MCF 10A (cell line): ENCODE measurements around the gene COTL1. TPM values are rescaled to one million over a fixed set of nuclear protein-coding genes. Genes with fewer than 3 reads are reported as not detected.
"Not testable (repeated sequence)": the region's sequence is repeated elsewhere in the genome, so short reads cannot be mapped to it uniquely, and the experiment has no call there.

Experiments used
- BruUV-seq: library from RNA; stranded (reverse); fragments of 400-500 nt; replicated peaks from 2 replicates; lab custom pipeline; 2021; lab: Mats Ljungman, UMichigan
- CTCF ChIA-PET: fragments of 300-600 bp; sonication (Branson Sonifier 250); formaldehyde crosslinking; extraction: SDS; loops from one replicate; lab custom pipeline; 2021; ENCODE audit warnings: antibody characterized with exemption, inconsistent platforms; lab: Yijun Ruan, JAX
- POLR2A ChIA-PET: fragments of 300-600, 350-650 bp; sonication (Branson Sonifier 250); formaldehyde crosslinking; extraction: SDS; loops from one replicate; lab custom pipeline; 2020; ENCODE audit warnings: antibody characterized with exemption, inconsistent platforms; lab: Yijun Ruan, JAX
- DNase-seq: peaks from one replicate; pipeline ENCODE4 v3.0.0-alpha.2; 2018; ENCODE audit not compliant: unreplicated experiment
- H3K27ac Mint-ChIP-seq: one replicate; pipeline ENCODE4 v1.8.0; 2022; ENCODE audit warnings: mild to moderate bottlenecking, low read depth, mixed read lengths; ENCODE audit not compliant: unreplicated experiment
- H3K27me3 Mint-ChIP-seq: one replicate; pipeline ENCODE4 v1.8.0; 2022; ENCODE audit warnings: mixed read lengths; ENCODE audit not compliant: insufficient read depth, unreplicated experiment
- H3K36me3 Mint-ChIP-seq: one replicate; pipeline ENCODE4 v1.8.0; 2022; ENCODE audit warnings: mild to moderate bottlenecking, moderate library complexity, mixed read lengths; ENCODE audit not compliant: insufficient read depth, unreplicated experiment
- H3K4me1 Mint-ChIP-seq: one replicate; pipeline ENCODE4 v1.8.0; 2022; ENCODE audit warnings: mixed read lengths; ENCODE audit not compliant: insufficient read depth, unreplicated experiment
- H3K4me3 Mint-ChIP-seq: one replicate; pipeline ENCODE4 v1.8.0; 2022; ENCODE audit warnings: mild to moderate bottlenecking, moderate library complexity, mixed read lengths; ENCODE audit not compliant: unreplicated experiment
- H3K9me3 Mint-ChIP-seq: one replicate; pipeline ENCODE4 v1.8.0; 2022; ENCODE audit warnings: mixed read lengths; ENCODE audit not compliant: unreplicated experiment
- intact Hi-C: fragments of 100-400 bp; cut with micrococcal nuclease; formaldehyde crosslinking; loops from 2 replicates; pipeline ENCODE4 v1.14.1; 2022
- total RNA-seq: library from RNA; stranded (reverse); gene quantifications from 2 replicates; pipeline ENCODE4 v1.2.3, GENCODE V29; 2022
- TF ChIP-seq, protein P1 (sequence below): fragments of 200-600 bp; IDR thresholded peaks from one replicate; pipeline ENCODE4 v1.8.0; 2022; ENCODE audit warnings: antibody characterized with exemption, mild to moderate bottlenecking; ENCODE audit not compliant: unreplicated experiment

COTL1 gene
- total RNA-seq, 1 experiment from 2014 or later: 269 TPM

DNA sequence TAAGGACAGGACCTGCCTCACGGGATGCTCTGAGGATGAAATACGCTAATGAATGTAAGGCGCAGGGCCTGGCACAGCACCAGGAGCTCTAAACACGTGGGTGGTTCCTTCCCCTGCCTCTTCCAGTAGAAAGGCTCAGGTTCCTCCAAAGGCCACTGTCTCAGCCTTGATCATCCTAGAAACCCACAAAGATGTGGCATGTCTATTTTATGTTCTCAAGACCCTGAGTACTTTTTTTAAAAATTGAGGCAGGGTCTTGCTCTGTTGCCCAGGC is 96.4 kb downstream of the COTL1 start:
- CTCF ChIA-PET: interaction anchor here (0.5 to 2.7 kb wide), 6 partner anchors 9 to 219 kb away, joined by 3 to 12 read pairs (median 5); no protein-coding TSS in a partner anchor
- H3K4me3 Mint-ChIP-seq: no peak overlapping the region
- no peaks in the 10 kb centered on the region for H3K36me3 Mint-ChIP-seq
- no peaks in the 10 kb centered on the region for H3K9me3 Mint-ChIP-seq
- TF ChIP-seq, protein P1, sequence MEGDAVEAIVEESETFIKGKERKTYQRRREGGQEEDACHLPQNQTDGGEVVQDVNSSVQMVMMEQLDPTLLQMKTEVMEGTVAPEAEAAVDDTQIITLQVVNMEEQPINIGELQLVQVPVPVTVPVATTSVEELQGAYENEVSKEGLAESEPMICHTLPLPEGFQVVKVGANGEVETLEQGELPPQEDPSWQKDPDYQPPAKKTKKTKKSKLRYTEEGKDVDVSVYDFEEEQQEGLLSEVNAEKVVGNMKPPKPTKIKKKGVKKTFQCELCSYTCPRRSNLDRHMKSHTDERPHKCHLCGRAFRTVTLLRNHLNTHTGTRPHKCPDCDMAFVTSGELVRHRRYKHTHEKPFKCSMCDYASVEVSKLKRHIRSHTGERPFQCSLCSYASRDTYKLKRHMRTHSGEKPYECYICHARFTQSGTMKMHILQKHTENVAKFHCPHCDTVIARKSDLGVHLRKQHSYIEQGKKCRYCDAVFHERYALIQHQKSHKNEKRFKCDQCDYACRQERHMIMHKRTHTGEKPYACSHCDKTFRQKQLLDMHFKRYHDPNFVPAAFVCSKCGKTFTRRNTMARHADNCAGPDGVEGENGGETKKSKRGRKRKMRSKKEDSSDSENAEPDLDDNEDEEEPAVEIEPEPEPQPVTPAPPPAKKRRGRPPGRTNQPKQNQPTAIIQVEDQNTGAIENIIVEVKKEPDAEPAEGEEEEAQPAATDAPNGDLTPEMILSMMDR: no peak
- DNase-seq: peak; percentile 51
- no TSS peak for BruUV-seq
- no peaks in the 10 kb centered on the region for H3K27me3 Mint-ChIP-seq
- no peak overlapping the region for H3K27ac Mint-ChIP-seq
- POLR2A ChIA-PET: interaction anchor here (1.5 kb wide), 1 partner anchor 9 kb away, joined by 8 read pairs; no protein-coding TSS in a partner anchor
- H3K4me1 Mint-ChIP-seq: no peaks in the 10 kb centered on the region
- intact Hi-C loops: no loop called here

DNA sequence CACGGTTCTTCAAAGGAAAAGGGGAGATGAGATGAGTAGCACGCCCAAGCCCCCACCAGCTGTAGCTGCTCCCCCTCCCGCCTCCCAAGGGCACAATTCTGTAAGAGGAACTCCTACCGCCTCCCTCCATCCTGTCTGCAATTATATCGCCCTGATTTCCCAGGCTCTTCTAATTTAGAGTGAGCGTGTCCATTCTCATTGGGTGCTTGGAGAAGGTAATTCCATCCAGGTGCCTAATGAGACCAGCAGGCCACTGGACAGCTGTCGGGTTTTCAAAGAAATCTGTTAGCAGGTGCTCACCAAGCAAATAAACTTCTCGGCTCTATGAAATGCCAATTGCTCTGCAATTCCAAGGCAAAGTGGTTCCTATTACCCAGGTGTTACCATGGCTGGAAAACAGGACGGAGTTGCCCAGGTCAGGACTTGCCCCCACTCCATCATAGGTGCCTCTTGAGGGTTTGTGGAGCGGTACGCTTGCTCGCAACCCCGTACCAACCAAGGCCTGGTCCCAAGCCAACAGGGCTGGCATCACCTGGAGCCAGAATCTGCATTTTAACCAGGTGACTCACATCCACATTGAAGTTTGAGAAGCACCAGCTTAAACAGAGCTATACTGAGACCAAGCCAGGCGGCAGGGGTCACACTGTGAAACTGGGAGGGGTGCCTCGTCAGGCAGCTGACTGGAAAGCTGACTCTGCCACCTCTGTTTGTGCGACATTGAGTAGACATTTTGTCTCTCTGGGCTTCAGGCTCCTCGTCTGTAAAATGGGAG is 97.0 kb downstream of the COTL1 start:
- Mint-ChIP-seq H3K36me3 (no peaks in the 10 kb centered on the region), H3K27me3 (no peaks in the 10 kb centered on the region), H3K4me3 (no peak overlapping the region), H3K27ac (no peak overlapping the region), H3K4me1 (no peaks in the 10 kb centered on the region), H3K9me3 (no peaks in the 10 kb centered on the region)
- peak; percentile 49 for DNase-seq
- CTCF ChIA-PET: interaction anchor here (0.5 to 2.7 kb wide), 9 partner anchors 9 to 220 kb away, joined by 3 to 12 read pairs (median 4); no protein-coding TSS in a partner anchor
- intact Hi-C loops: no loop called here
- TF ChIP-seq, protein P1: no peak
- POLR2A ChIA-PET: interaction anchor here (1.5 kb wide), 1 partner anchor 10 kb away, joined by 8 read pairs; no protein-coding TSS in a partner anchor
- no TSS peak for BruUV-seq

DNA sequence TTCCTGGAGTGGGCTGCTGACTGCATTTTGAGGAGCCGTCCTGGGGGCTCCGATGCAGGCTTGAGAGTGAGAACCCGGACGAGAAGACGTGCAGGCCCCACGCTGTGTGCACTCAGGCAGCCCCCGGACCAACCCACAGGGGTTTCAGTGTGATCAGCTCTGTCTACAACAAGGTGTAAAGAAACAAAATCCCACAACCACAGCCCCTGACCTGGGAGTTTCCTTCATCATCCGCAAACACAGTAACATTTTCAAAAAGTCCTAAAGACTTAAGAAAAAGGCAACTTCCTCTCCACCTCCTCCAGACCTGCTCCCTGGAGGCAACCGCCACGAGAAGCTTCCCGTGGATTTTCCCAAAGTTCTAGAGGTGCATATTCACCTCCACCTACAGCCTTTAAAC is 98.0 kb downstream of the COTL1 start:
- BruUV-seq: no TSS peak
- Mint-ChIP-seq H3K27ac (no peak overlapping the region), H3K4me3 (no peak overlapping the region), H3K27me3 (no peaks in the 10 kb centered on the region), H3K4me1 (no peaks in the 10 kb centered on the region), H3K36me3 (no peaks in the 10 kb centered on the region), H3K9me3 (no peaks in the 10 kb centered on the region)
- CTCF ChIA-PET: interaction anchor here (0.6 to 2.7 kb wide), 7 partner anchors 8 to 693 kb away, joined by 3 to 12 read pairs (median 3); no protein-coding TSS in a partner anchor
- intact Hi-C loops: no loop called here
- POLR2A ChIA-PET: no interaction called here
- DNase-seq: no peak
- TF ChIP-seq, protein P1: no peak

DNA sequence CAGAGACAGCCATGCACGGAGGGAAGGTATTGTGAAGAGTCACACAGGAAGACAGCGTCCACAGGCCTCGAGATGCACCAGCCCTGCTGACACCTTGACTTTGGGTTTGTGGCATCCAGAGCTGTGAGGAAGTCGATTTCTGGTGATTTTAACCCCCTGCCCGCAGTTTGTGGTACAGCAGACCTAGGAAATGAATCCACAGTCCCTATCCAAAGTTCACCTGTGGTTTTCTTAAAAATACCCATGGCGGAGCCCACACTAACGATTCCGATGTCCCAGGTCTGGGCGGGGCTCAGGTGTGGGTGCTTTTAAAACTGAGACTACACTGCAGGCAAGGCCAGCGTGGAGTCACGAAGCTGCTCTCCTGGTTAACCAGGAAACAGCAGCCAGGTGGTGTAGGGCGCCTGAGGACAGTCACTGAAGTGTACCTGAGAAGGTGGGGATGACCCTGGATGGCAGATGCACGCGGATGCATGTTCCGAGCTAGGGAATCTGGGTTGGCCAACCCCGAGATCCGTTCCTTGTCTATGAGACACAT is 99.0 kb downstream of the COTL1 start:
- no peaks in the 10 kb centered on the region for H3K36me3 Mint-ChIP-seq
- intact Hi-C loops: no loop called here
- BruUV-seq: no TSS peak
- H3K27ac Mint-ChIP-seq: no peak overlapping the region
- ChIA-PET POLR2A (no interaction called here), CTCF (interaction anchor here (0.5 to 1.4 kb wide), 5 partner anchors 13 to 692 kb away, joined by 3 to 6 read pairs (median 4); no protein-coding TSS in a partner anchor)
- TF ChIP-seq, protein P1: no peak
- no peaks in the 10 kb centered on the region for H3K27me3 Mint-ChIP-seq
- H3K4me1 Mint-ChIP-seq: no peaks in the 10 kb centered on the region
- no peak overlapping the region for H3K4me3 Mint-ChIP-seq
- no peaks in the 10 kb centered on the region for H3K9me3 Mint-ChIP-seq
- DNase-seq: no peak

DNA sequence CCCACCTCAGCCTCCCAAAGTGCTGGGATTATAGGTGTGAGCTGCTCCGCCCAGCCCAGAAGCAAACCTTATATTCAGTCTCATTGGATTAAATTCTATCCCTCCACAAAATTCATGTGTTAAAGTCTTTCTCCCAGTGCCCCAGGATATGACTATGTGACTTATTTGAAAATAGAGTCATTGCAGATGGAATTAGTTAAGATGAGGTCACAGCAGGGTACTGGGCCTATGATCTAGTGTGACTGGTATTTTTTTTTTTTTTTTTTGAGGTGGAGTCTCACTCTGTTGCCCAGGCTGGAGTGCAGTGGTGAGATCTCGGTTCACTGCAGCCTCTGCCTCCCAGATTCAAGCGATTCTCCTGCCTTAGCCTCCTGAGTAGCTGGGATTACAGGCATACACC is 99.7 kb downstream of the COTL1 start:
- H3K27ac Mint-ChIP-seq, BruUV-seq, intact Hi-C loops, H3K9me3 Mint-ChIP-seq, H3K27me3 Mint-ChIP-seq, H3K36me3 Mint-ChIP-seq, H3K4me1 Mint-ChIP-seq, DNase-seq, H3K4me3 Mint-ChIP-seq: not testable (repeated sequence)
- ChIA-PET POLR2A (interaction anchor here (0.6 kb wide), 1 partner anchor 9 kb away, joined by 3 read pairs; no protein-coding TSS in a partner anchor), CTCF (interaction anchor here (0.6 to 1.4 kb wide), 2 partner anchors 12 to 33 kb away, joined by 3 to 6 read pairs; no protein-coding TSS in a partner anchor)
